Renal cortical epithelial cell (primary cell): ENCODE data around the gene RUFY3. TPM values are rescaled to one million over a fixed set of nuclear protein-coding genes. Genes with fewer than 3 reads are reported as not detected.
"Not testable (repeated sequence)": the region's sequence is repeated elsewhere in the genome, so short reads cannot be mapped to it uniquely, and the experiment has no call there.

Experiments used
- DNase-seq: peaks from one replicate; pipeline ENCODE4 v3.0.0-alpha.2; 2011; ENCODE audit warnings: low read depth
- total RNA-seq: library from RNA; depleted of rRNA; stranded (reverse); fragments of >200 nt; gene quantifications from 2 replicates; pipeline ENCODE4 v1.2.3, GENCODE V29; 2014

Gene RUFY3, protein sequence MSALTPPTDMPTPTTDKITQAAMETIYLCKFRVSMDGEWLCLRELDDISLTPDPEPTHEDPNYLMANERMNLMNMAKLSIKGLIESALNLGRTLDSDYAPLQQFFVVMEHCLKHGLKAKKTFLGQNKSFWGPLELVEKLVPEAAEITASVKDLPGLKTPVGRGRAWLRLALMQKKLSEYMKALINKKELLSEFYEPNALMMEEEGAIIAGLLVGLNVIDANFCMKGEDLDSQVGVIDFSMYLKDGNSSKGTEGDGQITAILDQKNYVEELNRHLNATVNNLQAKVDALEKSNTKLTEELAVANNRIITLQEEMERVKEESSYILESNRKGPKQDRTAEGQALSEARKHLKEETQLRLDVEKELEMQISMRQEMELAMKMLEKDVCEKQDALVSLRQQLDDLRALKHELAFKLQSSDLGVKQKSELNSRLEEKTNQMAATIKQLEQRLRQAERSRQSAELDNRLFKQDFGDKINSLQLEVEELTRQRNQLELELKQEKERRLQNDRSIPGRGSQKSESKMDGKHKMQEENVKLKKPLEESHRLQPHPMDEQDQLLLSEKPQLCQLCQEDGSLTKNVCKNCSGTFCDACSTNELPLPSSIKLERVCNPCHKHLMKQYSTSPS
- 37.9 and 74.9 TPM in 2 replicates for total RNA-seq

GRCh38 chr4:70721747-70722146, at the start of gene RUFY3:
TSS of gene RUFY3 (plus strand) at chr4:70721964. CDS start at chr4:70722574, 610 bp downstream.
- peak; percentile 82 for DNase-seq

GRCh38 chr4:70674191-70674590, 47.6 kb upstream of the RUFY3 start:
- no peak for DNase-seq

- no peak for DNase-seq
Measured at GRCh38 chr4:70674731-70675130, 47.0 kb upstream of the RUFY3 start.

DNA sequence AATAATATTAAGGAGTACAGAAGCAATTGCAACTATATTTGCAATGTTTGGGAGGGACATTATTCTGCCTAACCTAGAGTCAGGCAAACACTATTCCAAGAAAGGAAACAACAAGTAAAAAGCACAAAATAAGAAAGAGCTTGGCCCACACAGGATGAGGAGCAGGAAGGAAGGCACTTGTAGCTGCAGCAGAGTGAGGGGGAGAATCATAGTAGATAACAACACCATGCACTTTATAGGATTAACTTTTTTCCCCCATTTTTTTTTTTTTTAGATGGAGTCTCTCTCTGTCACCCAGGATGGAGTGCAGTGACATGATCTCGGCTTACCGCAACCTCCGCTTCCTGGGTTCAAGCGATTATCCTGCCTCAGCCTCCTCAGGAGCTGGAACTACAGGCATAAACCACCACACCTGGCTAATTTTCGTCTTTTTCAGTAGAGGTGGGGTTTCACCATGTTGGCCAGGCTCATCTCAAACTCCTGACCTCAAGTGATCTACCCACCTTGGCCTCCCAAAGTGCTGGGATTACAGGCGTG, 45.1 kb upstream of the RUFY3 start:
- no peak for DNase-seq

DNA sequence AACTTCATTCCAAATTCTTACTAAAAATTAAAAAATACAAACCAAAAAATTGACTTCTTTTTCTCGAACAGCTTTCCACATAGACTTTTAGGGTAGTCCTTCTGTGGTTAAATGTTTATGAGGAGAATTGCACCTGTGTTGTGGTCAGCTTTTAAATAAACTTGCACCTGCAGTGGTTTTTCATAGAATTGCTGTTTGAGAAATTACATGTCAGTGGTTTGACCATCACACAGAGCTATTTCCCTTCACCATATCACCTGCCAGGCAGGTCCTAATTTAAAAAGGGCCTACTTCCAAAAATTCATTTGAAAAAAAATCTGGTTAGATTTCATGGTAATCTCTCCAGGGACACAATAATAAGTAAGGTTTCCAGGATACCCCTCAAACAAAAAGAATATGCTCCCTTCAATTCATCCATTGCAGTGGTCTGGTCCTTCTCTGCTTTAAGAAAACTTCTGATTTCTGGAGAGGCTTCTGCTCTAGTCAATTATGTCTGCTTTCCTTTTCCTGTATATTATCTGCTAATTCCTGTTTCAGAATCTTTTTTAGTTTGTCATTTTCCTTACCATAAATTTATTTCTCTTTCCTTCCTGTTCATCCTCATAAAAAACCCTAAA, 43.3 kb upstream of the RUFY3 start:
- DNase-seq, result no peak

GRCh38 chr4:70680934-70681333, 40.8 kb upstream of the RUFY3 start:
- DNase-seq, result no peak

- DNase-seq, result no peak
Measured at GRCh38 chr4:70681704-70682103, 40.1 kb upstream of the RUFY3 start.

DNA sequence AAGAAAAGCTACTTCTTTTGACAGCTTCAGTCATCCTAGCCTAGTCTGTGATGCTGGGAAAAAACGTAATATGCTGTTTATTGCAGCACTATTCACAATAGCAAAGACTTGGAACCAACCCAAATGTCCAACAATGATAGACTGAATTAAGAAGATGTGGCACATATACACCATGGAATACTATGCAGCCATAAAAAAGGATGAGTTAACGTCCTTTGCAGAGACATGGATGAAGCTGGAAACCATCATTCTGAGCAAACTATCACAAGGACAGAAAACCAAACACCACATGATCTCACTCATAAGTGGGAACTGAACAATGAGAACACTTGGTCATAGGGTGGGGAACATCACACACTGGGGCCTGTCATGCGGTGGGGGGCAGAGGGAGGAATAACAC, 39.6 kb upstream of the RUFY3 start:
- not testable (repeated sequence) for DNase-seq

DNA sequence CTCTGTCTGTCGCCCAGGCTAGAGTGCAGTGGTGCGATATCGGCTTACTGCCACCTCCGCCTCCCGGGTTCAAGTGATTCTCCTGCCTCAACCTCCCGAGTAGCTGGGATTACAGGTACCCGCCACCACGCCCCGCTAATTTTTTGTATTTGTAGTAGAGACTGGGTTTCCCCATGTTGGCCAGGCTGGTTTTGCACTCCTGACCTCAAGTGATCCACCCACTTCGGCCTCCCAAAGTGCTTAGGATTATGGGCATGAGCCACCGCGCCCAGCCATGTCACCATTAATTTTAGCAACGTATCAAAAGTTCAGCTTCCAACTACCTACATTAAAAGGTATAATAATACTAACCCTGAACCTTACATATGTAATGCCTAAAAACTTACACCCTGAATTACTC, 34.4 kb upstream of the RUFY3 start:
- no peak for DNase-seq

DNA sequence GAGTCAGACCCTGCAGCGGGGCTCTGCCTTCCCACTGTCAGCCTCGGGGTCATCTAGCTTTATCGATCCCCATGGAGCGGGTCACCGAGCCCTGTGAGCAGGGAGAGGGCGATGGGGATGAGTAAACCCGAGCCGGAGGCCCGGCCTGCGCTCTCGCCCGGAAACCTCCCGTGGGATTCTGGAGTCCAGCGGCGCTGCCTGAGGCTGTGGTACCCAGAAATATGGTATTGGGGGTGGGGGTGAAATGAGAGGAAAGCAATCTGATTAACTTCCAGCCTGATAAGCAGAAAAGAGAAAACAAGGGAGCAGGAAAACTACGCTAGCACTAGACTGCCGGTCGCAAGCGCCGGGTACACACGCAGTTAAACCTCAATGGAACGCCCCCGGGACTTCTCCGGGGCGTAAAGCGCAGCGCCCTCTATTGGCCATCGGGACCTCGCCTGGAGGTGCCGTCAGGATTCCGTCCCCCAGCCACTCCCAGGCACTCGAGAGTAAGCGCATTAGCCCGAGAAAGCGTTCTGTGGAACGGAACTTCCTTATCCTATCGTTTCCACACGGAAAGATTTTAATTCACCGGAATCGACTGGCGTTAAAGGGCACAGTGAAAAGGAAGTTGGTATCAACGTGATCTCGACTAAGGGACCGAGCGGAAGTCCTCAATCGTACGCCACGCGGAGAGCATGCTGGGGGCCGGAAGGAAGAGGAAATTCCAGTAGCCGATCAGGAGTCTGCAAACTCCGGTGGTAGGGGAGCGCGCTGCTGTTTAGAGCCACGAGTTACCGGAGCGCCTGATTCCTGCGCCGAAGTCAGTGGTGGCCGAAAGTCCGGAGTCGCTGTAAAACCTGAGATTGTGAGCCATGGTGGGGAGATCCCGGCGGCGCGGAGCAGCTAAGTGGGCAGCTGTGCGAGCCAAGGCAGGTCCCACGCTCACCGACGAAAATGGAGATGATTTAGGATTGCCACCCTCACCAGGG, 33.7 kb upstream of the RUFY3 start, which contains the start of gene UTP3:
UTP3 (plus strand) TSS at position 712 of the 974 bp plus-strand sequence; CDS start at position 858, 146 bp downstream.
- peak; percentile 99 for DNase-seq

DNA sequence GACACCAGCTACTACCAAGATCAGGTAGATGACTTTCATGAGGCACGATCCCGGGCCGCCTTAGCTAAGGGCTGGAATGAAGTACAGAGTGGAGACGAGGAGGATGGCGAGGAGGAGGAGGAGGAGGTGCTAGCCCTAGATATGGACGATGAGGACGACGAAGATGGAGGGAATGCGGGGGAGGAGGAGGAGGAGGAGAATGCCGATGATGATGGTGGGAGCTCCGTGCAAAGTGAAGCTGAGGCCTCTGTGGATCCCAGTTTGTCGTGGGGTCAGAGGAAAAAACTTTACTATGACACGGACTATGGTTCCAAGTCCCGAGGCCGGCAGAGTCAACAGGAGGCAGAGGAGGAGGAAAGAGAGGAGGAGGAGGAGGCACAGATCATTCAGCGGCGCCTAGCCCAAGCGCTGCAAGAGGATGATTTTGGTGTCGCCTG, 33.0 kb upstream of the RUFY3 start:
- no peak for DNase-seq

GRCh38 chr4:70691661-70692060, 30.1 kb upstream of the RUFY3 start:
- no peak for DNase-seq

GRCh38 chr4:70694633-70695032, 27.1 kb upstream of the RUFY3 start:
- DNase-seq, result not testable (repeated sequence)

- not testable (repeated sequence) for DNase-seq
Measured at GRCh38 chr4:70698435-70698834, 23.3 kb upstream of the RUFY3 start.

- no peak for DNase-seq
Measured at GRCh38 chr4:70700712-70701111, 21.1 kb upstream of the RUFY3 start.

DNA sequence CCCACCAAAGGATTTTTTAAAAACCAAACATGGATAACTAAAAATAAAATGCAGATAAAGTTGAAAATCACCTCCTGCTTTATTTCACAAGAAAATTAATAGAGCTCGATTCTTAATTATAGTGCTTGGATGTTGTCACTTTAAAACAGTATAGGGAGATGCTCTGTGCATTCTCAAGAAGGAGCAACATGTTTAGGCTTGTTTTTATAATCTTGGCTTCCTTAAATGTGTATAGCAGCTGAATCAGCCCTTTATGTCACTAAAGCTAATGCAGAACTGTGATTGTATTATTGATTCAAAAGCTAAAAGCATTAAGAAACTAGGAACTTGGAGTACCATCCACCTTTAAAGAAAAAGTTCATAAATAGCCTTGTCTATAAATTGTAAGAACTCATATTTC, 20.5 kb upstream of the RUFY3 start:
- DNase-seq, result no peak

GRCh38 chr4:70702592-70702991, 19.2 kb upstream of the RUFY3 start:
- not testable (repeated sequence) for DNase-seq

DNA sequence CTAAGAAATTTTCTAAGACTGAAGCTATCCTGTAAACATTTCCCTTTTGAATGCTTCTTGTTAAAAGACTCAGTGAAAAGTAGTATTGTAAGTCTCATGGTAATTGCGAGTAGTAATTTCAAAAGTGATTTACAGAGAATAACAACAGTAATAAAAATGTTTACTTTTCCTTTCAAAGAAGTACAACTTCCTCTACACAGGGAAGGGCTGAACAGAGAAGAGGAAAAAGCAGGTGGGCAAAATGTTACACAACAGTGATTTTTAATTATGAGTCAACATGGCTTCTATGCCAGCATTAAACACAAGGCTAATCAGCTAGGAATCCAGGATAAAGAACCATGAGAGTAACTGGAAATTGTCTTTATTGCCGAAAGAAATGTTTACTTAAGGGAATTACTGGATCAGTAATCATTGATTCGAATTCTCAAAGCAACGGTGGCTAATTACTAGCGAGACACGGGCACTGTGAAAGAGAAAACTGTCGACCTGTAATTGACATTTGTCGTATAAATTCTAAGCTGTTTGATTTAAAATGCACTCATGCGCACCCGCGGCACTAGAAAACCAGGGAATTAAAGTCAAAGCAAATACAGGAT, 18.0 kb upstream of the RUFY3 start:
- DNase-seq, result peak; percentile 97

GRCh38 chr4:70704215-70704930, 17.4 kb upstream of the RUFY3 start:
- DNase-seq, result no peak

- DNase-seq, result no peak
Measured at GRCh38 chr4:70704931-70705182, 16.9 kb upstream of the RUFY3 start.
